SJCRH30 (cell line): ENCODE results near the gene TMEM135. TPM values are rescaled to one million over a fixed set of nuclear protein-coding genes. Genes with fewer than 3 reads are reported as not detected.
"Not testable (repeated sequence)": the region's sequence is repeated elsewhere in the genome, so short reads cannot be mapped to it uniquely, and the experiment has no call there.

Source experiments
- DNase-seq, 2 experiments: peaks; one replicate each; pipeline ENCODE4 v3.0.0-alpha.2; 2015 to 2020
- H3K27ac ChIP-seq: fragments of 250-450 bp; sonication (Bioruptor Pico); 2 replicates; pipeline ENCODE4 v1.5.1; 2020; ENCODE audit warnings: mild to moderate bottlenecking, moderate library complexity
- H3K27me3 ChIP-seq: fragments of 250-450 bp; sonication (Bioruptor Pico); 2 replicates; pipeline ENCODE4 v1.5.1; 2020; ENCODE audit warnings: mild to moderate bottlenecking, moderate library complexity
- H3K36me3 ChIP-seq: fragments of 250-450 bp; sonication (Bioruptor Pico); 2 replicates; pipeline ENCODE4 v1.5.1; 2020; ENCODE audit warnings: mild to moderate bottlenecking, moderate library complexity
- H3K4me1 ChIP-seq: fragments of 250-450 bp; sonication (Bioruptor Pico); 2 replicates; pipeline ENCODE4 v1.5.1; 2020; ENCODE audit warnings: mild to moderate bottlenecking, moderate library complexity
- H3K4me3 ChIP-seq: fragments of 250-450 bp; sonication (Bioruptor Pico); 2 replicates; pipeline ENCODE4 v1.5.1; 2020; ENCODE audit warnings: mild to moderate bottlenecking, moderate library complexity
- H3K9me3 ChIP-seq: fragments of 250-450 bp; sonication (Bioruptor Pico); replicated peaks from 2 replicates; pipeline ENCODE4 v1.5.1; 2020; ENCODE audit warnings: mild to moderate bottlenecking, moderate library complexity
- total RNA-seq: library from RNA; depleted of rRNA; stranded (reverse); fragments of >200 nt; shearing (Covaris generic); gene quantifications from 2 replicates; pipeline ENCODE4 v1.2.3, GENCODE V29; 2014; rRNA removed

TMEM135 gene
- 33.9 and 35.3 TPM in 2 replicates for total RNA-seq

DNA sequence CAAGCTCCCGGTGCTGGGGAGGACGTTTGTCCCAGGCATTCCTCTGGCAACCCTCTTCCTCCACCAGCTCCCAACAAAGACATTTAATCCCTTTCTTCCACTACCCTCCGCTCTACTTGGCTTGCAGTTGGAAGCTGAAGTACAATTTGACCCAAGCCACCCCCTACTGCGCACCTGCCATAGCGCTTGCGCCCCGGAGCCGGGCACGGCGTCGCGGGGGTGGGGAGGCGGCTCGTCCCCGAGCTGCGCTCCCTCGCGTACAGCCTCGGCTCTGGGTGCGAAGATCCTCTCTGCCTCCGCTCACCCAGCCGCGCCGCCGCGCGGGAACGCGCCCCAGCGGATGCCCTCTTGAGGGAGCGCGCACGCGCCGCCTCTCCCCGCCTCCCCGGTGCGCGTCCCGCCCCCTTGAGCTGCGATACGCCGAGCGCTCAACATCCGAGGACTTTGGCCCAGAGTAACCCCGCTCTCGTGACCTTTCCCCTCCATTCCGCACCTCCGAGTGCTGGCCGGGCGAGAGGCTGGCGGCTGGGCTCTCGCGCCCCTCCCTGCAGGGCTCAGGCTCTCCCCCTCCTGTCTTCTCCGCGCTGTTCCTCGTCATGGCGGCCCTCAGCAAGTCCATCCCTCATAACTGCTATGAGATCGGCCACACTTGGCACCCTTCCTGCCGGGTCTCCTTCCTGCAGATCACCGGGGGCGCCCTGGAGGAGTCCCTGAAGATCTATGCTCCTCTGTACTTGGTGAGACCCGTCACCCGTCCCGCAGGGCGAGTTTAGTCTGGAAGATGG is at the start of gene TMEM135:
TSS of gene TMEM135 (plus strand) at position 485 of the 785 bp plus-strand sequence. CDS start at position 597, 112 bp downstream.
- H3K4me3 ChIP-seq = peak within 1 kb of the TSS; percentile 75
- no peaks in the 10 kb centered on the region for H3K36me3 ChIP-seq
- 0 out of 2 replicates have a peak, but pooled peaks cover 6% of the 10 kb centered on the region for H3K4me1 ChIP-seq
- H3K27me3 ChIP-seq = no peaks in the 10 kb centered on the region
- DNase-seq = peak; percentile 97
- H3K9me3 ChIP-seq = no peaks in the 10 kb centered on the region
- H3K27ac ChIP-seq = peak within 1 kb of the TSS; percentile 43

GRCh38 chr11:86988351-86988881 is 49.3 kb upstream of the TMEM135 start:
- no peaks in the 10 kb centered on the region for H3K27me3 ChIP-seq
- DNase-seq = no peak
- H3K4me1 ChIP-seq = peaks cover 31% of the 10 kb centered on the region
- no peak overlapping the region for H3K27ac ChIP-seq
- H3K9me3 ChIP-seq = no peaks in the 10 kb centered on the region
- no peaks in the 10 kb centered on the region for H3K36me3 ChIP-seq
- H3K4me3 ChIP-seq = no peak overlapping the region

- H3K4me1 ChIP-seq = peaks cover 31% of the 10 kb centered on the region
- DNase-seq = peak; percentile 24 to 55
- peak overlapping the region; percentile 15 for H3K4me3 ChIP-seq
- H3K36me3 ChIP-seq = no peaks in the 10 kb centered on the region
- H3K27me3 ChIP-seq = no peaks in the 10 kb centered on the region
- no peaks in the 10 kb centered on the region for H3K9me3 ChIP-seq
- peak overlapping the region; percentile 53 for H3K27ac ChIP-seq
Observed at GRCh38 chr11:86990031-86990430, 47.7 kb upstream of the TMEM135 start.

DNA sequence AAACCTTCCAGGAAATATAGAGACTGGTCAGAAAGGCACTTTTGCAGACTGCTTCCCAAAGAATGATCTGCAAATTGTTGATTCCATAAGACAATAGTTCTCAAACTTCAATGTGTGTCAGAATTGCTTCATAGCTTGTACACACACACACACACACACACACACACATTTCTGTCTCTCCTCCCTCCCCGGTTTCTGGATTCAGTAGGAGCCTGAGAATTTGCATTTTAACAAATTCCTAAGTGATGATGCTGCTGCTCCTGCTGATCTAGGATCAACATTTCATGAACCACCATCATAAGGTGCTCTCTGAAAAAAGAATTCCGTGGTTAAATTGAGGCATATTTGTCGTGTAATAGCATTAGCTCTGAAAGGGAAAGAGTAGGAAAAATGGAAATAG is 47.2 kb upstream of the TMEM135 start:
- H3K27ac ChIP-seq = peak overlapping the region; percentile 53
- H3K9me3 ChIP-seq = no peaks in the 10 kb centered on the region
- no peaks in the 10 kb centered on the region for H3K36me3 ChIP-seq
- H3K4me3 ChIP-seq = peak overlapping the region; percentile 15
- H3K4me1 ChIP-seq = peaks cover 31% of the 10 kb centered on the region
- H3K27me3 ChIP-seq = no peaks in the 10 kb centered on the region
- DNase-seq = peak; percentile 59 to 72

- DNase-seq = no peak
- peak overlapping the region; percentile 53; the same call in 1 of the 2 replicates for H3K27ac ChIP-seq
- no peak overlapping the region for H3K4me3 ChIP-seq
- H3K4me1 ChIP-seq = peaks cover 31% of the 10 kb centered on the region
- no peaks in the 10 kb centered on the region for H3K9me3 ChIP-seq
- no peaks in the 10 kb centered on the region for H3K36me3 ChIP-seq
- H3K27me3 ChIP-seq = no peaks in the 10 kb centered on the region
Observed at GRCh38 chr11:86991341-86991740, 46.4 kb upstream of the TMEM135 start.

GRCh38 chr11:86992340-86992739 is 45.4 kb upstream of the TMEM135 start:
- H3K36me3 ChIP-seq, H3K27ac ChIP-seq: not testable (repeated sequence)
- H3K4me1 ChIP-seq = peaks cover 31% of the 10 kb centered on the region

DNA sequence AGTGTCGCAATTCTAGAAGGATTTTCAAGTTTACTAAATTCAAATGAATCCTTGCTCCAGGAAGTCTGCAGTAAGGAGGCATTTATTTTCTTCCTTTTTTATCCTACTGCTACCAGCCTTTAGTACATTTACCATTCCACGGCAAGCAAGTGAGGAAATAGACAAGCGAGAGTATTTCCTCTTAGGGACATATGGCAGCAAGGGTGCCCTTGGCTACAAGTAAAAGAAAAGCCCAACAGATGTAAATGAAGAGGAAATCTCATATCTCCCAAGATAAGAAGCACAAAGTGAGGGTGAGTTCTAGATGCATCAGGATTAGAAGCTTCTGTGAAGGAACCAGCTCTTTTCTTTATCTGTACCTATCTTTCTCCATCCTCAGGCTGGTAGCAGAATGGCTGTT is 44.7 kb upstream of the TMEM135 start:
- no peak overlapping the region for H3K4me3 ChIP-seq
- H3K36me3 ChIP-seq = no peaks in the 10 kb centered on the region
- H3K9me3 ChIP-seq = no peaks in the 10 kb centered on the region
- H3K4me1 ChIP-seq = peaks cover 31% of the 10 kb centered on the region
- no peaks in the 10 kb centered on the region for H3K27me3 ChIP-seq
- H3K27ac ChIP-seq = no peak overlapping the region
- DNase-seq = no peak

More at GRCh38 chr11:86992340-86992739, 45.4 kb upstream of the TMEM135 start:
- not testable (repeated sequence) for H3K9me3 ChIP-seq, DNase-seq, H3K27me3 ChIP-seq, H3K4me3 ChIP-seq

- H3K27ac ChIP-seq = no peak overlapping the region
- no peaks in the 10 kb centered on the region for H3K9me3 ChIP-seq
- H3K4me1 ChIP-seq = peaks cover 7% of the 10 kb centered on the region; the same call in 1 of the 2 replicates
- no peak overlapping the region for H3K4me3 ChIP-seq
- no peak for DNase-seq
- no peaks in the 10 kb centered on the region for H3K27me3 ChIP-seq
- no peaks in the 10 kb centered on the region for H3K36me3 ChIP-seq
Observed at GRCh38 chr11:86996953-86997570, 40.7 kb upstream of the TMEM135 start.

GRCh38 chr11:86999388-86999787 is 38.3 kb upstream of the TMEM135 start:
- Histone ChIP-seq H3K36me3 (no peaks in the 10 kb centered on the region), H3K27me3 (no peaks in the 10 kb centered on the region), H3K4me1 (peaks cover 7% of the 10 kb centered on the region; the same call in 1 of the 2 replicates), H3K9me3 (no peaks in the 10 kb centered on the region), H3K4me3 (no peak overlapping the region), H3K27ac (no peak overlapping the region)
- no peak for DNase-seq

DNA sequence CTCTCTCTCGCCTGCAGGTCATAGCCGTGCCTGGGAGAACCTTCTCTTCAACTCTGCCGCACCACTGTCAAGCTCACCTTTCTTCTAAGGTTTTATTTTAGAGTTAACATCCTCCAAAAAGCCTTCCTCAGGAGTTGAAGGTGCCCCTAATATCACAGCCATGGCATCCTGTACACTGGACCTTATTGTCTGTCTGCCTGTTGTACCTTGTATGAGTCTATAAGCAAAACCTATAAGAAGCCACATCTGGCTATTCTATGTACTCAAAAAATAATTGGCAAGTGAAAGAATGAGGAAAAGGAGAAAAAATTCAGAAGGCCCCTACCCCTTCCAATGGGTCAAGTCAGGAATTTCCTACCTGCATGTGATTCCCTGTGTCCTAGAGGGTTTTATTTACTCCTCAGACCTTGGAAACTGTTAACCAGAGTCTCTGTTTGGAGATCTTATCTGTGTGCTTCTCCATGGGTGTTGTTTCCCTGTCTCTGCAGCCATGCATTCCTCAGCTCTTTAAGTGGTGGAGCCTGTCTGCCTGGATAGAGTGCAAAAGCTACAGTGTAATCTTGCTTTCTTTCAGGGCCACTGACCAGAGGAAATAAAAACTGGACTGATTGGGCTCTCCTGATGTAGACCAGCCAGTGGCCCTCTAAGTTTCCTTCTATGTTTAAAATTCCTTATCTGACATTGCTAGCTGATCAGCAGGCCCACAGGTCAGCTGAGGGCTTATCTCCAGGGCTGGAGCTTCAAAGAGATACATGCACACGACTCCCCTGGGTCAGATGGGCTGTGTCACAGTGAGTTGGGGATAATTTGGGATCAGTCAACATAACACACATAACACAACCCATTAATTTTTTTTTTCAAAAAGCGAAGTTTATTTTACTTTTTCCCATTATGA is 37.6 kb upstream of the TMEM135 start:
- Histone ChIP-seq H3K4me3 (no peak overlapping the region), H3K27me3 (no peaks in the 10 kb centered on the region), H3K4me1 (peaks cover 7% of the 10 kb centered on the region; the same call in 1 of the 2 replicates), H3K27ac (no peak overlapping the region), H3K36me3 (no peaks in the 10 kb centered on the region), H3K9me3 (no peaks in the 10 kb centered on the region)
- peak; percentile 18 to 42 for DNase-seq

DNA sequence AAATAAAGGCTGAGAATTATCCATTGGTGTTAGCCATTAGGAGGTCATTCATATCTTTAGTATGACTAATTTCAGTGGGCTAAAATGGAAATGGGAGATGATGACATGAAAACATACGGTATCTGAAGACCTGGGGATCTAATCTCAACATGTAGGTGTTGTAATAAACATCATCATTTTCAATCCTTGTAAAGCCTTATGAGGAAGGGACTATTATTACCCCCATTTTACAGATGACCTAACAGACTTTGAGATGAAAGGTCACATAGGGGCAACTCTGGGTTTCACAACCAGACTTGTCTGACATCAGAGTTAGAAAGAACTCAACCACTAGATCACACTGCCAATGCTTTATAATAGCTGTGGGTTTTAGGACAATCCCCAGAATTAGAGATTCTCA is 34.8 kb upstream of the TMEM135 start:
- H3K4me3 ChIP-seq = no peak overlapping the region
- no peaks in the 10 kb centered on the region for H3K27me3 ChIP-seq
- no peaks in the 10 kb centered on the region for H3K9me3 ChIP-seq
- H3K4me1 ChIP-seq = peaks cover 7% of the 10 kb centered on the region; the same call in 1 of the 2 replicates
- H3K36me3 ChIP-seq = no peaks in the 10 kb centered on the region
- no peak overlapping the region for H3K27ac ChIP-seq
- DNase-seq = no peak

DNA sequence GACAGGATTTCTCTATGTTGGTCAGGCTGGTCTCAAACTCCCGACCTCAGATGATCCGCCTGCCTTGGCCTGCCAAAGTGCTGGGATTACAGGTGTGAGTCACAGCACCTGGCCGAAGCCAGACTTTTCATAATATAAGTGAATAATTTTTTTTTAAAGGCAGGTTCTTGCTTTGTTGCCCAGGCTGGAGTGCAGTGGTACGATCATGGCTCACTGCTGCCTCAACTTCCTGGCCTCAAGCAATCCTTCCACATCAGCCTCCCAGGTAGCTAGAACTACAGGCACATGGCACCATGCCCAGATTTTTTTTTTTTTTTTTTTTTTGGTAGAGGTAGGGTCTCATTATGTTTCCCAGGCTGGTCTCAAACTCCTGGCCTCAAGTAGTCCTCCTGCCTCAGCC is 33.5 kb upstream of the TMEM135 start:
- H3K9me3 ChIP-seq, H3K4me1 ChIP-seq, H3K4me3 ChIP-seq, H3K36me3 ChIP-seq, H3K27ac ChIP-seq, DNase-seq, H3K27me3 ChIP-seq: not testable (repeated sequence)

DNA sequence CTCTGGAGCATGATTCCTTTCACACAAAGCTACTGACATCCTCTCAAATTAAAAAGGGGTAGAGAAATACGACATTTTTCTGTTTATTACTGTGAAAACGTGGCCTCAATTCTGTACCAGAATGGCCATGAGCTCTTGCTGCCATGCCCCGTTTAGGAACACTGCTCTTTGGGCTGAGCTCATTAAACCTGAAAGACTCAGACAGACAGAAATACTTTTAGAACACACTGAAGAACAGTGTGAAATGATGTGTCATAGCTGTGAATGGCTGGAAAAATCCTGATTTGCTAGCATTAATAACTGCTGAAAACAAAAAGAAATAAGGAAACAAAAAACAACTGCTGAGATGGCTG is 32.2 kb upstream of the TMEM135 start:
- DNase-seq = no peak
- H3K36me3 ChIP-seq = no peaks in the 10 kb centered on the region
- no peak overlapping the region for H3K27ac ChIP-seq
- no peaks in the 10 kb centered on the region for H3K27me3 ChIP-seq
- H3K9me3 ChIP-seq = no peaks in the 10 kb centered on the region
- peaks cover 1% of the 10 kb centered on the region; the same call in 1 of the 2 replicates for H3K4me1 ChIP-seq
- H3K4me3 ChIP-seq = no peak overlapping the region

GRCh38 chr11:87006035-87006434 is 31.7 kb upstream of the TMEM135 start:
- Histone ChIP-seq H3K9me3 (no peaks in the 10 kb centered on the region), H3K27ac (no peak overlapping the region), H3K36me3 (no peaks in the 10 kb centered on the region), H3K4me1 (no peaks in the 10 kb centered on the region), H3K4me3 (no peak overlapping the region), H3K27me3 (no peaks in the 10 kb centered on the region)
- no peak for DNase-seq
